ENCODE results near the gene DPF3. TPM values are rescaled to one million over a fixed set of nuclear protein-coding genes. Genes with fewer than 3 reads are reported as not detected.

DPF3 gene
- total and polyA plus RNA-seq, 2 donors (not counting 1 experiment from before 2014, with no cell fraction given), result 3.4 to 10.2 TPM

- no peak for DNase-seq
- ATAC-seq (ENCODE audit: low read depth), result no peak
- no peak for TF ChIP-seq CTCF (IDR thresholded peaks at IDR 0.05)
- no peak for TF ChIP-seq EZH2 (IDR thresholded peaks at IDR 0.05; ENCODE audit: borderline replicate concordance, insufficient read depth, low read depth, low read length, poor library complexity, severe bottlenecking)
- H4K20me1 ChIP-seq (ENCODE audit: control insufficient read depth, insufficient read depth, low read length, poor library complexity, severe bottlenecking), result no peaks in the 10 kb centered on the region
- no peak overlapping the region for H3K27ac Mint-ChIP-seq
- POLR2A ChIA-PET, result no interaction called here
- H3K4me1 ChIP-seq (ENCODE audit: control insufficient read depth in 2 of 2, insufficient read depth in 2 of 2, low read length in 2 of 2), result no peaks in the 10 kb centered on the region
- H3K4me1 Mint-ChIP-seq, result peaks cover 3% of the 10 kb centered on the region
- no peak overlapping the region for H3K4me3 ChIP-seq (ENCODE audit: control extremely low read depth in 1 of 5, extremely low read depth in 1 of 5, insufficient read depth in 1 of 5, low read depth in 2 of 5, low read length in 4 of 5)
- H3K27ac ChIP-seq (ENCODE audit: low read length in 2 of 2), result no peak overlapping the region
- peaks cover 0 to 9% (median 0%) of the 10 kb centered on the region in 3 donors for H3K9me3 ChIP-seq (ENCODE audit: control extremely low read depth in 1 of 3, control insufficient read depth in 2 of 3, insufficient read depth in 1 of 3, low read length in 2 of 3)
- no peaks in the 10 kb centered on the region for H3K36me3 ChIP-seq (replicated peaks in 1 of 2; ENCODE audit: control extremely low read depth in 1 of 2, control insufficient read depth in 1 of 2, extremely low read depth in 1 of 2, insufficient read depth in 2 of 2, low read length in 1 of 2)
- 90% methylated on average over 4 of the region's 5 CpGs for WGBS (ENCODE audit: insufficient coverage)
- intact Hi-C loops (cut with micrococcal nuclease), result no loop called here
- H3K79me2 ChIP-seq (ENCODE audit: control insufficient read depth, insufficient read depth, low read length), result no peaks in the 10 kb centered on the region
- peaks cover 3% of the 10 kb centered on the region for H3K27me3 Mint-ChIP-seq
- H3K27me3 ChIP-seq (replicated peaks in 1 of 4; ENCODE audit: control extremely low read depth in 1 of 4, control insufficient read depth in 3 of 4, insufficient read depth in 4 of 4, low read length in 3 of 4), result peaks cover 0 to 4% (median 0%) of the 10 kb centered on the region in 4 experiments
- no peak overlapping the region for H3K9ac ChIP-seq (ENCODE audit: low read length)
- H3K4me3 Mint-ChIP-seq, result no peak overlapping the region
- no peak overlapping the region for H3K4me2 ChIP-seq (replicated peaks; ENCODE audit: low read depth, low read length, poor library complexity, severe bottlenecking)
- H3K9me3 Mint-ChIP-seq (ENCODE audit: insufficient read depth), result no peaks in the 10 kb centered on the region
- no peak overlapping the region for H2AFZ ChIP-seq (ENCODE audit: insufficient read depth, low read depth, low read length, poor library complexity, severe bottlenecking)
- CTCF ChIA-PET, result interaction anchor here (1.6 kb wide), 1 partner anchor 129 kb away, joined by 3 read pairs; no protein-coding TSS in a partner anchor
Observed at GRCh38 chr14:72645706-72646105, 248.2 kb downstream of the DPF3 start.

GRCh38 chr14:72644758-72645489 is 249.0 kb downstream of the DPF3 start:
- Histone ChIP-seq H3K9ac (ENCODE audit: low read length) (no peak overlapping the region), H3K27ac (ENCODE audit: low read length in 2 of 2) (no peak overlapping the region), H3K79me2 (ENCODE audit: control insufficient read depth, insufficient read depth, low read length) (no peaks in the 10 kb centered on the region), H4K20me1 (ENCODE audit: control insufficient read depth, insufficient read depth, low read length, poor library complexity, severe bottlenecking) (no peaks in the 10 kb centered on the region), H3K27me3 (replicated peaks in 1 of 4; ENCODE audit: control extremely low read depth in 1 of 4, control insufficient read depth in 3 of 4, insufficient read depth in 4 of 4, low read length in 3 of 4) (peaks cover 0 to 4% (median 0%) of the 10 kb centered on the region in 4 experiments), H3K4me3 (ENCODE audit: control extremely low read depth in 1 of 5, extremely low read depth in 1 of 5, insufficient read depth in 1 of 5, low read depth in 2 of 5, low read length in 4 of 5) (no peak overlapping the region), H3K4me2 (replicated peaks; ENCODE audit: low read depth, low read length, poor library complexity, severe bottlenecking) (no peak overlapping the region), H3K36me3 (replicated peaks in 1 of 2; ENCODE audit: control extremely low read depth in 1 of 2, control insufficient read depth in 1 of 2, extremely low read depth in 1 of 2, insufficient read depth in 2 of 2, low read length in 1 of 2) (no peaks in the 10 kb centered on the region), H2AFZ (ENCODE audit: insufficient read depth, low read depth, low read length, poor library complexity, severe bottlenecking) (no peak overlapping the region), H3K4me1 (ENCODE audit: control insufficient read depth in 2 of 2, insufficient read depth in 2 of 2, low read length in 2 of 2) (no peaks in the 10 kb centered on the region), H3K9me3 (ENCODE audit: control extremely low read depth in 1 of 3, control insufficient read depth in 2 of 3, insufficient read depth in 1 of 3, low read length in 2 of 3) (peaks cover 1 to 9% (median 2%) of the 10 kb centered on the region in 3 donors)
- intact Hi-C loops (cut with micrococcal nuclease), result no loop called here
- ChIA-PET POLR2A (interaction anchor here (0.7 kb wide), 1 partner anchor 145 kb away, joined by 3 read pairs; no protein-coding TSS in a partner anchor), CTCF (interaction anchor here (1.6 kb wide), 1 partner anchor 129 kb away, joined by 3 read pairs; no protein-coding TSS in a partner anchor)
- TF ChIP-seq CTCF (IDR thresholded peaks at IDR 0.05), result no peak
- TF ChIP-seq EZH2 (IDR thresholded peaks at IDR 0.05; ENCODE audit: borderline replicate concordance, insufficient read depth, low read depth, low read length, poor library complexity, severe bottlenecking), result no peak
- H3K27me3 Mint-ChIP-seq, result peaks cover 3% of the 10 kb centered on the region
- no peak overlapping the region for H3K27ac Mint-ChIP-seq
- no peak overlapping the region for H3K4me3 Mint-ChIP-seq
- 100% methylated on average over 1 of the region's 4 CpGs for WGBS (ENCODE audit: insufficient coverage)
- no peak for DNase-seq
- H3K9me3 Mint-ChIP-seq (ENCODE audit: insufficient read depth), result no peaks in the 10 kb centered on the region
- H3K4me1 Mint-ChIP-seq, result peaks cover 2% of the 10 kb centered on the region
- no peak for ATAC-seq (ENCODE audit: low read depth)

Data from B cell (primary cell).